HG03565 (cell line): ENCODE results near the gene SLC9A6.
"Not testable (repeated sequence)": the region's sequence is repeated elsewhere in the genome, so short reads cannot be mapped to it uniquely, and the experiment has no call there.

Source experiments
- ATAC-seq: cut with Tn5 transposase; IDR thresholded peaks from one replicate; pipeline ENCODE4 v1.9.1; 2021; ENCODE audit warnings: mild to moderate bottlenecking, moderate library complexity; ENCODE audit not compliant: unreplicated experiment

The SLC9A6 gene

DNA sequence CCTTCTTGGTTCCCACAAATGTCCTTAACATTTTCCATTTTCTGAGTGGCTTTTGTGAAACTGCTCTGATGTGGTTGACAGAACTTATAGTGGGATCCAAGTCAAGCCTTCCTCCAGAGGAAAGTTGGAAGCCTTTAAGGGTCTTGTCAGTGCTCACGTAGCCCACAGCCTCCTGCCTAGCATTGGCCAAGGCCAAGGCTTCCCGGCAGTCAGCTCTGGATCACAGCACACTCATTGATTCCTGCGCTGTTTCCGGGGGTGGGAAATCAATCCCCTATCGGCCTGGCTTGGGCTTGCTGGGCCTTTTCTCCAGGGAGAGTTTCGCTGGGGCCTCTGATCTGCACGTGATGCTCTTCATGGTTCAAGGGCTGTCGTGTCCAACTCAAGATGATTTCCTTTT lies 76.1 kb downstream of the SLC9A6 start:
- no peak for ATAC-seq

DNA sequence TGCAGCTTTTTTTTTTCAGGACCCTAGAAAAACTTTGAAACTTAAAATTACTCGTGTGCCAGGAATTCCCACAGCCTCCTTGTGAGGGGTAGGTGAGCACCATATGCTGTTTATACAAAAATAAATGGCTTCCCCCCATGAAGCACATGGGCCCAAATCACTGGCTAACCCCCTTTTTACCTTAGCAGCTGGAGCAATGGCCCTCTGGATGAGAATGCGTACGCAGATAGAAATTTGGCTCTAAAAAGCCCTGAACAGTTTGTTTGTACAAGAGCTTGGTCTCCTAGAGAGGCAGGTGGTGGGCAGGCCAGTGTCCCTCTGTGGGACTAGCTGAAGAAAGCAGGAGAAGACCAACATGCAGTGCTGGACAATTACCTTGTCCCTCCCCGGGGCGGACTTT lies 76.5 kb downstream of the SLC9A6 start:
- ATAC-seq, result no peak

DNA sequence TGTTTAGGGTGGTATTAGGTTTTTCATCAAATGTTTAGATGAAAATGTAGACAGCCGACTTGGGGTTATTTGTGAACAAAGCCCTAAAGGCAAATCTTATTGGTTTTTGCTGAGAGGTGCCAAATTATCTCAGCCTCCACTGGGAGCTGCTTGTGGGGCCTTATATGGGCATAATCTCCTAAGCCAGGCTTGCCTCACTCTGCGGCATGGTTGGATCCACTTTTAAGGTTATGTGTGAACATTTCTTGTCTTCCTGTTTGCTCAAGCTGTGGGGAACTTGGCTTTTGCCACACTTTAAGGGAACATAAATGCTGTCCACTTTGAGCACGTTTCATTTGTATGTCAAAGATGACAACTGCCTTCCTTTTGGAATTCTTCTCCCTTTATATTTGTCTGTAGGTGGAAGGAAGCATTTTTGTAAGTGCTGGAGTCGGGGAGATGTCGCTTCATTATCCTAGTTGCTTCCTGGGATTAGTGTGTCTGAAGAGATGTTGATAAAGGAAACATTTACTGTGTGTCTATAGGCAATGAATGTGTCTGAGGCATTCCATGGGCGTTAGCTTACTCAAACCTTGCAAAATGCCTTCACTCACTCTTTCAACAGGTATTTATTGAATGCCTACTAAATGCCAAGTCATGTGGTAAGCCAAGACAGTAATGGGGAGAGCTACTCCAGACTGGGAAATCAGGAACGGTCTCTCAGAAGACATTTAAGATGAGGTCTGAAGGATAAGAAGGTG lies 78.3 kb downstream of the SLC9A6 start:
- ATAC-seq, result no peak

DNA sequence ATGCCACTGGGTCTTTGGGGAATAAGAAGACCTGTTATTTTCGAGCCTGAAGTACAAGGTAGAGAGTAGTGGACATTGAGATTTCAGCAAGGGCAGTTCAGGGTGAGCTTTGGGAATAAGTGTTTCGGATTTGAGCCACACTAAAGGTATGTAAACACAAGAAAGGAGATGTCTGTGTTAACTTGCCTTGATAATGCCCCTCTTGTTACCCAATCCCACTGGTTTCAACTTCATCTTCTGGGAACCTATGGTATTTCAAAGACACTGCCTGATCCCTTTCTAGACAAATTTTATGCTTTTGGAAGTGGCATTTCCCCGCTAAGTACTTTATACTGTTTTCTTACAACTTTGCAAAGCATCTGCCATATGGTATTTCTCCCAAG lies 79.4 kb downstream of the SLC9A6 start:
- no peak for ATAC-seq

DNA sequence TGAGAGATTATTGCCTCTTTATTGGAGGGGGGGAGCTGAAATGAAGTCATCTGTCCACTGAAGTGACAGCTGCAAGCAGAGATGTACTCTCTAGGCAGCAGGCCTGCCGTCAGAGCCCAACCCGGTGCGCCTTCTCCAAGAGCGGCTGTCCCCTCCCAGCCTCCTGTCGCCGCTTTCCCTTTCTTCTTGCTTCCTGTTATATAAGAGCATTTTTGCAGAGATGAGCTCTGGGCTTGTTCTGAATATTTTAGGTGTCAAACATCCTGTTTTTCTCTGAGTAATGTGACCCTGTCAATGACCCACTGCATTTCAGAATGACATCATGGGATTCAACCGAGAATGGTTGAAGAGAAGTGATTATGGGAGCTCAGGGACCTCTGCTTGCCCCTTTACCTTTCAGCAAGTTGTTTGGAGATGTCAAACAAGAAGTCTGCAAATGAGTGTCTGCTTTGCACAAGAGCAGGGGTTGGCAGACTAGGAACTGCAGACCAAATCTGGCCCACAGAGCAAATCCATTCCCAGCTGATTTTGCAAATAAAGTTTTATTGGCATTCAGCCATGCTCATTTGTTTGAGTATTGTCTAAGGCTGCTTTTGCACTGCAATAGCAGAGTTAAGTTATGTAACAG lies 79.9 kb downstream of the SLC9A6 start:
- no peak for ATAC-seq

DNA sequence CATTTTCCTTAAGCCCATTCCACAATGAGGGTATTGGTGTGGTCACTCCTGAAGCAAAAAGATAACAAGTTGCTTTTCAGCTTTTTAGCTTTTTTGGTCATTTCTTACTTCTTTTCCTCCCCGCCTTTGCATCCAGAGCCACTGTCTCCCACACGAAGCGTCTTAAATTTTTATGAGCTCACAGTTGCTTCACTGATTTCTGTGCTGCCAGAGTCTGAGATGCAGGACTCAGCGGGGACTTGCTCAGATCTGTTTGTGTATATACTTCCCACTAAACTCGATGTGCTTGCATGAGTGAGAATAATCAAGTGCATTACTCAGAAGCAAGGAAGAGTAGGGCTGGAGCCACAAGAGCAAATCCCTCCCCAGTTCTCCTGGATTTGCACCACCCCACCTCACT lies 81.9 kb downstream of the SLC9A6 start:
- ATAC-seq, result no peak

DNA sequence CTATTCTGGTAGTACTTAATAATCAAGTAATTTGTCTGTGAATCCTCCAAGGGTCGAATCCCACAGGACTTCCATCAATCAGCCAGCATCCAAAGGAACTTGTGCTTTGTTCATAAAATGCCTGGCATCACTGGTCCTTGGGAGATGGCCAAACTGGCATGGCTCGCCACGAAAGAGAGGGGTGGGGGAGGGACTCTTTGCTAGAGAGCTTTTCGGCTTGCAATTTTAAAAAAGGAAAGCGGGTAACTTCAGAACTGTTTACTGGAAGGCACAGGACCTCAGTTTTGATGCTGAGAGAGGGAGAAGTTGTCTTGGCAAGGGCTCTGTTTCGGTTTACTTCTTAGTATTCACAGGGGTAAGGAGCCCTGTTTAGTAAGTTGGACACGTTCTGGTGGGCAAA lies 82.7 kb downstream of the SLC9A6 start:
- no peak for ATAC-seq

DNA sequence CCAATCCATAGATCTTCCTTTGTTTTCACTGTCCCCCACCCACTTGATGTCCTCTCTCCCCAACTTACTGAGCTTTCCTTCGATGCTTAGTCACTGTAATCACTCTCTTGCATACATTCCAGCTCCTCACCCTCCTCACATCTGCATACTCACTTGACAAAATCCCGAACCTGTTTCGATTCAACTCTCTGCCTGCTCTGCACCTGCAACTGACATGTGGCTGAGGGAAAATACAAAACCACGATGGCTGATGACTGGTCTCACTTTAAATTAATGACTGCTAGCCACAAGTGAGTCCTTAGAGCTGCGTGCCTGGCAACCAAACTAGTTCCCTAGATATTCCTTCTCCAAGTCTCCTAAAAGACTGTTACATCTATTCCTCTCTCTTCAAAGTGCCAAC lies 91.7 kb downstream of the SLC9A6 start:
- ATAC-seq, result no peak

DNA sequence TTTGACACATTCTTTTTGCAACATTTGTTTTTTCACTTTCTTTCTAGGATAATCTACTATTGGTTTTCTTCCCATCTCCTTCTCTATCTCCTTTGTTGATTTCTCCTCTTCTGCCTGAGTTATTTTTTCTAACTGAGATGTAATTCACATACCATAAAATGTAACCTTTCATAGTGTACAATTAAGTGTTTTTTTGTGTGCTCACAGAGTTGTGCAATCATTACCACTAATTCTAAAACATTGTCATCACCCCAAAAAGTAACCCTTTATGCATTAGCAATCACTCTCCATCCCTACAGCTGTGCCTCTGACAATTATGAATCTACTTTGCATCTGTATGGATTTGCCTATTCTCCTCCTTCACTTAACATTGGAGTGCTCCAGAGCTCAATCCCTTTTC lies 95.5 kb downstream of the SLC9A6 start:
- no peak for ATAC-seq

DNA sequence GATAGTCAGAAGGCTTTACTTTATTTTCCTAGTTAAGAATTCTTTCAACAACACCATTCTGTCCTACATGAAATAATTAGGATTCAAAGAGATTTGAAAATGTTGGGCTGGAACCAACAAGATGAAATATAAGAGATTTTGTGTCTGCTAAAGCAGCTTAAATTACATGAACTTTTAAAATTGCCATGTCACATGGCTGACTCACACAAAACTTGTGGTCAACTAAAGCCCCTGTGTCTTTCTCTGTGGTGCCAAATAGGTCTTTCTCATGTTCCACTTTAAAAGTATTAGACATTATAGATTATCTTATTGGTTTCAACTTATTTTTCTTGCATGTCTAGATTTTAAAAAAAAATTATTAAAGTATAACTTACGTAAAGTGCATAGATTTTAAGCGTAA lies 101.3 kb downstream of the SLC9A6 start:
- no peak for ATAC-seq

DNA sequence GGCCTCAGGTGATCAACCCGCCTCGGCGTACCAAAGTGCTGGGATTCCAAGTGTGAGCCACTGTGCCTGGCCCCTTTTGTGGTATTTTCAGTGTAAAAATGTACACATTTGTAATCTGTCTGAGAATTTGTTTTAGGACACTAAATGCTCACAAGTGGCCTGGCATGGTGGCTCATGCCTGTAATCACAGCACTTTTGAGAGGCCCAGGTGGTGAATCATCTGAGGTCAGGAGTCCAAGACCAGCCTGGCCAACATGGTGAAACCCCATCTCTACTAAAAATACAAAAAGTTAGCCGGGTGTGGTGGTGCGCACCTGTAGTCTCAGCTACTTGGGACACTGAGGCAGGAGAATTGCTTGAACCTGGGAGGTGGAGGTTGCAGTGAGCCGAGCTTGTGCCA lies 106.7 kb downstream of the SLC9A6 start:
- ATAC-seq, result not testable (repeated sequence)

DNA sequence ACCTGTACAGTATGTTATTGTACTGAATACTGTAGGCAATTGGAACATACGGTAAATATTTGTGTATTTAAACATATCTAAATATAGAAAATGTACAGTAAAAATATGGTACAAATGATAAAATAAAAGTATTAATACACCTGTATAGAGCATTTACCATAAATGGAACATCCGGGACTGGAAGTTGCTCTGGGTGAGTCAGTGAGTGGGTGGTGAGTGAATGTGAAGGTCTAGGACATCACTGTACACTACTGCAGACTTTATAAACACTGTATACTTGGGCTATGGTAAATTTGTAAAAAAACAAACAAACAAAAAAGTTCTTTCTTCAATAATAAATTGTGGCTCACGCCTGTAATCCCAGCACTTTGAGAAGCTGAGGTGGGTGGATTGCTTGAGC lies 109.7 kb downstream of the SLC9A6 start:
- no peak for ATAC-seq
